Ectodermal cell (in vitro differentiated cells): ENCODE measurements around the gene APOL5.

ENCODE experiments used
- H3K27ac ChIP-seq: 2 replicates; pipeline ENCODE4 v1.7.0; 2013; ENCODE audit warnings: mild to moderate bottlenecking, low read depth, low read length; ENCODE audit not compliant: insufficient read depth, poor library complexity, severe bottlenecking
- H3K27me3 ChIP-seq: 2 replicates; pipeline ENCODE4 v1.7.0; 2013; ENCODE audit warnings: mild to moderate bottlenecking, low read length; ENCODE audit not compliant: insufficient read depth, control insufficient read depth, poor library complexity, severe bottlenecking
- H3K36me3 ChIP-seq: one replicate; pipeline ENCODE4 v1.7.0; 2013; ENCODE audit warnings: low read length; ENCODE audit not compliant: control insufficient read depth, insufficient read depth
- H3K4me1 ChIP-seq: one replicate; pipeline ENCODE4 v1.7.0; 2013; ENCODE audit warnings: low read length; ENCODE audit not compliant: control insufficient read depth, insufficient read depth
- H3K4me3 ChIP-seq: 2 replicates; pipeline ENCODE4 v1.7.0; 2013; ENCODE audit warnings: low read depth, low read length, control low read depth; ENCODE audit not compliant: insufficient read depth
- H3K9me3 ChIP-seq: 2 replicates; pipeline ENCODE4 v1.7.0; 2013; ENCODE audit warnings: mild to moderate bottlenecking, low read length, moderate library complexity; ENCODE audit not compliant: control insufficient read depth
- WGBS, 2 experiments: methylation state at CpG; one replicate each; pipeline ENCODE4 v1.1.7; 2013; ENCODE audit warnings: missing lambda C conversion rate in 2 of 2; 5-methylcytosine and 5-hydroxymethylcytosine counted together

Gene APOL5

GRCh38 chr22:35728639-35729308 lies 11.1 kb downstream of the APOL5 start:
- Histone ChIP-seq H3K36me3 (no peaks in the 10 kb centered on the region), H3K27me3 (no peaks in the 10 kb centered on the region), H3K4me1 (no peaks in the 10 kb centered on the region), H3K9me3 (no peaks in the 10 kb centered on the region), H3K27ac (no peak overlapping the region), H3K4me3 (no peak overlapping the region)
- 92% methylated on average over 12 of the region's 12 CpGs for WGBS, 2 experiments

GRCh38 chr22:35729309-35729698 lies 11.6 kb downstream of the APOL5 start:
- no peak overlapping the region for H3K4me3 ChIP-seq
- no peaks in the 10 kb centered on the region for H3K9me3 ChIP-seq
- no peaks in the 10 kb centered on the region for H3K27me3 ChIP-seq
- no peaks in the 10 kb centered on the region for H3K4me1 ChIP-seq
- 93% methylated on average over 2 of the region's 2 CpGs; no CpG with 5 or more reads in 1 of the 2 experiments for WGBS, 2 experiments
- H3K27ac ChIP-seq: no peak overlapping the region
- H3K36me3 ChIP-seq: no peaks in the 10 kb centered on the region

GRCh38 chr22:35731321-35731720 lies 13.6 kb downstream of the APOL5 start:
- Histone ChIP-seq H3K4me1 (no peaks in the 10 kb centered on the region), H3K27ac (no peak overlapping the region), H3K27me3 (no peaks in the 10 kb centered on the region), H3K36me3 (no peaks in the 10 kb centered on the region), H3K4me3 (no peak overlapping the region), H3K9me3 (no peaks in the 10 kb centered on the region)
- WGBS, 2 experiments: 83 to 87% methylated on average over 10 of the region's 10 CpGs

DNA sequence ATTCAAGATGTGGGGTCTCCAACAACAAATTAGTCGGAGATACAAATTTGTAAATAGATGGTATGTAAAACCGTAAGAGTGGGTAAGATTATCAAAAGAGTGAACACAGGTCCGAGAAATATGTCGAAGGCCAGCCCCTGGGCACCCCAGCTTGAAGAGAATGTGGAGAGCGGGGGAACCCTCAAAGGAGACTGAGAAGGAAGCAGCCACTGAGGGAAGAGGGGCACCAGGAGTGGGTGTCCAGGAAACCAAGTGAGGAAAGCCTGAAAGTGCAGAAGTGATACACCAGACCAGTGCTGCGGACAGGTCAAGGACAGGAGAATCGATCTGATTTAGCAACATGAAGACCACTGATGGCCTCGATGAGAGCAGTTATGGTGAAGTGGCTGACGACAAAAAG lies 14.4 kb downstream of the APOL5 start:
- no peaks in the 10 kb centered on the region for H3K4me1 ChIP-seq
- no peak overlapping the region for H3K4me3 ChIP-seq
- no peaks in the 10 kb centered on the region for H3K36me3 ChIP-seq
- H3K27ac ChIP-seq: no peak overlapping the region
- 94 to 97% methylated on average over 9 of the region's 9 CpGs for WGBS, 2 experiments
- no peaks in the 10 kb centered on the region for H3K27me3 ChIP-seq
- no peaks in the 10 kb centered on the region for H3K9me3 ChIP-seq

GRCh38 chr22:35733036-35733435 lies 15.4 kb downstream of the APOL5 start:
- H3K4me3 ChIP-seq: no peak overlapping the region
- H3K27ac ChIP-seq: no peak overlapping the region
- no peaks in the 10 kb centered on the region for H3K9me3 ChIP-seq
- H3K36me3 ChIP-seq: no peaks in the 10 kb centered on the region
- 94% methylated on average over 10 of the region's 10 CpGs for WGBS, 2 experiments
- H3K27me3 ChIP-seq: no peaks in the 10 kb centered on the region
- no peaks in the 10 kb centered on the region for H3K4me1 ChIP-seq

GRCh38 chr22:35733791-35734516 lies 16.3 kb downstream of the APOL5 start:
- WGBS, 2 experiments: 94 to 95% methylated on average over 7 of the region's 7 CpGs
- Histone ChIP-seq H3K9me3 (no peaks in the 10 kb centered on the region), H3K27me3 (no peaks in the 10 kb centered on the region), H3K27ac (no peak overlapping the region), H3K36me3 (no peaks in the 10 kb centered on the region), H3K4me3 (no peak overlapping the region), H3K4me1 (no peaks in the 10 kb centered on the region)

- Histone ChIP-seq H3K4me3 (no peak overlapping the region), H3K27me3 (no peaks in the 10 kb centered on the region), H3K36me3 (no peaks in the 10 kb centered on the region), H3K4me1 (no peaks in the 10 kb centered on the region), H3K27ac (no peak overlapping the region), H3K9me3 (no peaks in the 10 kb centered on the region)
- 87% methylated on average over 6 to 7 of the region's 7 CpGs for WGBS, 2 experiments
Measured at GRCh38 chr22:35734517-35734827, 16.8 kb downstream of the APOL5 start.

DNA sequence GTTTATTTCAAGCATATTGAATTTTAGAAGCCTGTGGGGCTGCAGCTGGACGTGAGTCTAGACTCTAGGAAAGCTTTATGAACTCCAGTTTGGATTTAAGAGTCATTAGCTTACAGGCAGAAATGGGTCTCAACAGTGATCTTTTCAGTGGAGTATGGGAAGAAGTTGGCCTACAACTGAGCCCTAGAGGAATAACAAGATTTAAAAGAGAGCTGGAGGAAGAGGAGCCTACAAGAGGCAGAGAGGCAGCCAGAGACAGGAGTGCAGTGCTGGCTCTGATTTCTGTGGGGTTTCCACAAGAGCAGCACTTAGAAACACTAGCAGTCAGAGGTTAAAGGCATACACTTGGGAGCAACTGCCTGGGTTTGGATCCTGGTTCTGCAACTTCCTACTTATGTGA lies 17.9 kb downstream of the APOL5 start:
- H3K9me3 ChIP-seq: no peaks in the 10 kb centered on the region
- no peaks in the 10 kb centered on the region for H3K36me3 ChIP-seq
- WGBS, 2 experiments: 91 to 93% methylated on average over 1 of the region's 1 CpG
- H3K27ac ChIP-seq: no peak overlapping the region
- H3K4me1 ChIP-seq: no peaks in the 10 kb centered on the region
- H3K27me3 ChIP-seq: no peaks in the 10 kb centered on the region
- no peak overlapping the region for H3K4me3 ChIP-seq

- H3K27ac ChIP-seq: no peak overlapping the region
- H3K27me3 ChIP-seq: no peaks in the 10 kb centered on the region
- WGBS, 2 experiments: 90 to 96% methylated on average over 5 of the region's 5 CpGs
- H3K4me1 ChIP-seq: no peaks in the 10 kb centered on the region
- no peaks in the 10 kb centered on the region for H3K9me3 ChIP-seq
- no peaks in the 10 kb centered on the region for H3K36me3 ChIP-seq
- no peak overlapping the region for H3K4me3 ChIP-seq
Measured at GRCh38 chr22:35736166-35736565, 18.5 kb downstream of the APOL5 start.

DNA sequence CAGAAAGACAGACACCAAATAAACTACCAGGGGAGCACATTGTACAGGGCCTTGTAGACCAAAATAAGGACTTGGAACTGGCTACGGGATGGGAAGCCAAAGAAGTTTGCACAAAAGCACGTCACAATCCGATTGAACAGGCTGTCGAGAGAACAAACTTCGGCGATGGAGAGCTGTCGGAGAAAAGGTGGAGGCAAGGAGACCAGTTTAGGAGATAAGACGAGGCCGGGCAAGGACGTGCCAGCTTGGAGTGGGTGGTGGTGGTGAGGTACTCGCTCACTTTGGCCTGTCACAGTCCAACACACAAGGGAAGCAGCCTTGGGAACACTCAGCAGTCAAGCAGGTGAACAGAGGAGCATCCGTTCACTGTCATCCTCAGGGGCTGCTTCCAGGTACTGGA lies 19.0 kb downstream of the APOL5 start:
- no peak overlapping the region for H3K4me3 ChIP-seq
- 96 to 97% methylated on average over 12 of the region's 12 CpGs for WGBS, 2 experiments
- no peak overlapping the region for H3K27ac ChIP-seq
- H3K4me1 ChIP-seq: no peaks in the 10 kb centered on the region
- no peaks in the 10 kb centered on the region for H3K36me3 ChIP-seq
- H3K27me3 ChIP-seq: no peaks in the 10 kb centered on the region
- no peaks in the 10 kb centered on the region for H3K9me3 ChIP-seq
